Peyer's patch (tissue), 4 donors: ENCODE measurements around the gene BZW2. TPM values are rescaled to one million over a fixed set of nuclear protein-coding genes. Genes with fewer than 3 reads are reported as not detected.

ENCODE experiments used
- DNase-seq, 3 donors: peaks; one replicate each; pipeline ENCODE4 v3.0.0-alpha.2; 2017 to 2019
- H3K27ac ChIP-seq, 4 donors: fragments of 200-600 bp; sonication (generic); one replicate each; pipeline ENCODE4 v1.5.1; 2016 to 2019
- H3K27me3 ChIP-seq, 2 donors: fragments of 200-600 bp; sonication (generic); one replicate each; pipeline ENCODE4 v1.5.1; 2019
- H3K36me3 ChIP-seq, 3 donors: fragments of 200-600 bp; sonication (generic); one replicate each; pipeline ENCODE4 v1.5.1; 2016 to 2019
- H3K4me1 ChIP-seq, 4 donors: fragments of 200-600 bp; sonication (generic); one replicate each; pipeline ENCODE4 v1.5.1; 2016 to 2019
- H3K4me3 ChIP-seq, 4 donors: fragments of 200-600 bp; sonication (generic); 1 replicate in 3 of 4; 2 replicates in 1 of 4; pipeline ENCODE4 v1.5.1; 2016 to 2019; ENCODE audit warnings: mild to moderate bottlenecking in 1 of 4
- H3K9me3 ChIP-seq, 4 donors: fragments of 200-600 bp; sonication (generic); one replicate each; pipeline ENCODE4 v1.5.1; 2016 to 2019; ENCODE audit warnings: mild to moderate bottlenecking in 1 of 4
- CTCF ChIP-seq, 6 experiments: fragments of 450-650 bp in 4 of 6; fragments of 200-600 bp in 2 of 6; sonication (generic) in 1 of 6; IDR thresholded peaks; one replicate each; pipeline ENCODE4 v1.5.1; 2017 to 2019; ENCODE audit warnings: antibody characterized with exemption in 6 of 6, mild to moderate bottlenecking in 3 of 6, moderate library complexity in 1 of 6
- POLR2A ChIP-seq, 2 donors: fragments of 450-650 bp; IDR thresholded peaks; one replicate each; pipeline ENCODE4 v1.5.1; 2017; ENCODE audit warnings: antibody characterized with exemption in 2 of 2, mild to moderate bottlenecking in 2 of 2, moderate library complexity in 2 of 2
- total RNA-seq, 4 donors: library from RNA; depleted of rRNA; stranded (reverse); fragments of >200 nt; gene quantifications; one replicate each; pipeline ENCODE4 v1.1.0, GENCODE V29; 2016

Gene BZW2
- total RNA-seq, 4 donors from 2014 or later: 34.4 to 54.0 (median 42.9) TPM

- no peaks in the 10 kb centered on the region for H3K4me1 ChIP-seq
Observed at GRCh38 chr7:16730937-16731336, 85.0 kb downstream of the BZW2 start.

GRCh38 chr7:16732828-16733227 is 86.8 kb downstream of the BZW2 start:
- no peaks in the 10 kb centered on the region for H3K9me3 ChIP-seq
- no peak for DNase-seq
- H3K4me1 ChIP-seq: no peaks in the 10 kb centered on the region
- H3K27me3 ChIP-seq: no peaks in the 10 kb centered on the region
- no peaks in the 10 kb centered on the region for H3K36me3 ChIP-seq
- no peak for TF ChIP-seq CTCF (IDR thresholded peaks at IDR 0.05)
- TF ChIP-seq POLR2A (IDR thresholded peaks at IDR 0.05): no peak
- H3K27ac ChIP-seq: no peak overlapping the region
- H3K4me3 ChIP-seq: no peak overlapping the region

More at GRCh38 chr7:16730937-16731336, 85.0 kb downstream of the BZW2 start:
- TF ChIP-seq CTCF (IDR thresholded peaks at IDR 0.05) (no peak), POLR2A (IDR thresholded peaks at IDR 0.05) (no peak)
- Histone ChIP-seq H3K4me3 (no peak overlapping the region), H3K27ac (no peak overlapping the region), H3K27me3 (no peaks in the 10 kb centered on the region), H3K36me3 (no peaks in the 10 kb centered on the region), H3K9me3 (no peaks in the 10 kb centered on the region)
- no peak for DNase-seq

GRCh38 chr7:16734148-16734726 is 88.3 kb downstream of the BZW2 start:
- DNase-seq: no peak
- Histone ChIP-seq H3K9me3 (no peaks in the 10 kb centered on the region), H3K36me3 (no peaks in the 10 kb centered on the region), H3K4me1 (no peaks in the 10 kb centered on the region), H3K27ac (no peak overlapping the region), H3K4me3 (no peak overlapping the region), H3K27me3 (no peaks in the 10 kb centered on the region)
- TF ChIP-seq POLR2A (IDR thresholded peaks at IDR 0.05): no peak
- no peak for TF ChIP-seq CTCF (IDR thresholded peaks at IDR 0.05)

GRCh38 chr7:16735020-16735419 is 89.0 kb downstream of the BZW2 start:
- Histone ChIP-seq H3K36me3 (no peaks in the 10 kb centered on the region), H3K9me3 (no peaks in the 10 kb centered on the region), H3K27ac (no peak overlapping the region), H3K4me1 (no peaks in the 10 kb centered on the region), H3K27me3 (no peaks in the 10 kb centered on the region), H3K4me3 (no peak overlapping the region)
- TF ChIP-seq CTCF (IDR thresholded peaks at IDR 0.05) (no peak), POLR2A (IDR thresholded peaks at IDR 0.05) (no peak)
- DNase-seq: no peak

- DNase-seq: no peak
- no peaks in the 10 kb centered on the region for H3K36me3 ChIP-seq
- no peaks in the 10 kb centered on the region for H3K4me1 ChIP-seq
- H3K9me3 ChIP-seq: no peaks in the 10 kb centered on the region
- H3K27ac ChIP-seq: no peak overlapping the region
- no peaks in the 10 kb centered on the region for H3K27me3 ChIP-seq
- no peak overlapping the region for H3K4me3 ChIP-seq
- TF ChIP-seq CTCF (IDR thresholded peaks at IDR 0.05) (no peak), POLR2A (IDR thresholded peaks at IDR 0.05) (no peak)
Observed at GRCh38 chr7:16738011-16738688, 92.2 kb downstream of the BZW2 start.
